Spleen (tissue), 11 donors: Measurements from ENCODE around the gene MCTS1. TPM values are rescaled to one million over a fixed set of nuclear protein-coding genes. Genes with fewer than 3 reads are reported as not detected.
"Not testable (repeated sequence)": the region's sequence is repeated elsewhere in the genome, so short reads cannot be mapped to it uniquely, and the experiment has no call there.

ENCODE experiments used
- DNase-seq: peaks from one replicate; pipeline ENCODE4 v3.0.0-alpha.2; 2020
- H3K27ac ChIP-seq, 8 donors: fragments of 200-600 bp; sonication (generic) in 7 of 8; 1 replicate in 4 of 8; 2 replicates in 4 of 8; pipeline versions ENCODE4 v1.5.0 to v1.8.0; 2016 to 2021; ENCODE audit warnings: inconsistent platforms in 4 of 8, mild to moderate bottlenecking in 4 of 8, moderate library complexity in 1 of 8
- H3K27me3 ChIP-seq, 7 donors: fragments of 200-600 bp; sonication (generic) in 6 of 7; replicated peaks in 1 of 7; 1 replicate in 4 of 7; 2 replicates in 3 of 7; pipeline versions ENCODE4 v1.5.0 to v1.8.0; 2016 to 2021; ENCODE audit warnings: inconsistent platforms in 3 of 7, mild to moderate bottlenecking in 1 of 7
- H3K36me3 ChIP-seq, 6 donors: fragments of 200-600 bp; sonication (generic) in 5 of 6; 1 replicate in 4 of 6; 2 replicates in 2 of 6; pipeline versions ENCODE4 v1.5.0 to v1.8.0; 2016 to 2021; ENCODE audit warnings: inconsistent platforms in 2 of 6
- H3K4me1 ChIP-seq, 6 donors: fragments of 200-600 bp; sonication (generic) in 5 of 6; 1 replicate in 3 of 6; 2 replicates in 3 of 6; pipeline versions ENCODE4 v1.5.0 to v1.8.0; 2016 to 2021; ENCODE audit warnings: inconsistent platforms in 3 of 6
- H3K4me3 ChIP-seq, 8 donors: fragments of 200-600 bp; sonication (generic) in 7 of 8; 1 replicate in 4 of 8; 2 replicates in 4 of 8; pipeline versions ENCODE4 v1.5.0 to v1.8.0; 2016 to 2021; ENCODE audit warnings: inconsistent platforms in 4 of 8, mild to moderate bottlenecking in 4 of 8, moderate library complexity in 2 of 8
- H3K9me3 ChIP-seq, 8 donors: fragments of 200-600 bp; sonication (generic) in 7 of 8; 1 replicate in 4 of 8; 2 replicates in 4 of 8; pipeline versions ENCODE4 v1.5.0 to v1.8.0; 2016 to 2021; ENCODE audit warnings: inconsistent platforms in 4 of 8
- CTCF ChIP-seq, 11 experiments: fragments of 200-600 bp in 7 of 11; fragments of 450-650 bp in 4 of 11; sonication (generic) in 4 of 11; IDR thresholded peaks in 8 of 11; conservative IDR thresholded peaks in 3 of 11; 1 replicate in 7 of 11; 2 replicates in 4 of 11; pipeline versions ENCODE4 v1.4.0 to v1.8.0; 2016 to 2021; ENCODE audit warnings: antibody characterized with exemption in 11 of 11, inconsistent platforms in 4 of 11, mild to moderate bottlenecking in 1 of 11
- POLR2A ChIP-seq, 3 donors: fragments of 450-650 bp; IDR thresholded peaks; one replicate each; pipeline ENCODE4 v1.5.1; 2017; ENCODE audit warnings: antibody characterized with exemption in 3 of 3, mild to moderate bottlenecking in 1 of 3
- POLR2AphosphoS5 ChIP-seq, 3 donors: sonication (generic); formaldehyde crosslinking; IDR thresholded peaks; one replicate each; pipeline ENCODE4 v1.5.1; 2017; ENCODE audit warnings: antibody characterized with exemption in 3 of 3
- WGBS, 5 donors: extraction: QIAGEN DNeasy Blood & Tissue Kit in 3 of 5; methylation state at CpG; one replicate each; pipeline versions ENCODE4 v1.1.5 to v1.1.7; 2013 to 2018; 5-methylcytosine and 5-hydroxymethylcytosine counted together
- intact Hi-C: fragments of 100-400 bp; cut with DNase I; formaldehyde crosslinking; loops from one replicate; pipeline ENCODE4 v1.15.0; 2023; ENCODE audit warnings: low total_unique reads
- polyA plus RNA-seq, 3 donors: library from polyadenylated mRNA; stranded (reverse); fragments of 200-250 nt; gene quantifications; one replicate each; pipeline ENCODE4 v1.2.1, GENCODE V29; 2013
- total RNA-seq, 7 donors: library from RNA; depleted of rRNA in 3 of 7; stranded (reverse); fragments of >200 nt in 3 of 7; fragmentation: NEBNext Ultra II Directional in 4 of 7; extraction: Animal tissue kit (Norgen Biotek cat#: 25700) in 4 of 7; gene quantifications; one replicate each; pipeline versions ENCODE4 v1.1.0 to v1.2.1, GENCODE V29; 2016 to 2021
- donor health status: healthy with polysubstance abuse.
- donor health status: DM: no; HTN: no; CAD: no; lungs with moderate emphysema.
- donor health status: DM: no; HTN: no; CAD: no.
- donor health status: Bipolar disorder and iron deficiency.
- donor health status: healthy.
- donor health status: DM: no; HTN: no; CAD: no.
- donor health status: DM: yes; HTN: yes; CAD: no.

The MCTS1 gene
- total and polyA plus RNA-seq, 10 donors: 21.6 to 56.1 (median 32.6) TPM

- no peak for DNase-seq
- TF ChIP-seq POLR2A (IDR thresholded peaks at IDR 0.05) (no peak), CTCF (IDR thresholded peaks at IDR 0.05 in 8 of 11, conservative IDR thresholded peaks at IDR 0.05 in 3 of 11) (no peak), POLR2AphosphoS5 (IDR thresholded peaks at IDR 0.05) (no peak)
- WGBS, 5 donors: 58 to 97% (median 74%) methylated on average over 3 of the region's 3 CpGs
- no peaks in the 10 kb centered on the region for H3K4me1 ChIP-seq
- H3K4me3 ChIP-seq: no peak overlapping the region
- intact Hi-C loops: no loop called here
- no peaks in the 10 kb centered on the region for H3K27me3 ChIP-seq
- H3K27ac ChIP-seq: no peak overlapping the region
- H3K9me3 ChIP-seq: no peaks in the 10 kb centered on the region
- no peaks in the 10 kb centered on the region for H3K36me3 ChIP-seq
Measured at GRCh38 chrX:120570011-120570600, 33.8 kb upstream of the MCTS1 start.

GRCh38 chrX:120573806-120574205 is 30.1 kb upstream of the MCTS1 start:
- H3K36me3 ChIP-seq, intact Hi-C loops, H3K27ac ChIP-seq, H3K4me1 ChIP-seq, DNase-seq, H3K9me3 ChIP-seq, H3K4me3 ChIP-seq, H3K27me3 ChIP-seq: not testable (repeated sequence)
- 80 to 96% (median 91%) methylated on average over 13 of the region's 13 CpGs for WGBS, 5 donors

GRCh38 chrX:120575379-120576114 is 28.4 kb upstream of the MCTS1 start:
- 70 to 93% (median 90%) methylated on average over 18 of the region's 18 CpGs for WGBS, 5 donors
- no peak for DNase-seq
- Histone ChIP-seq H3K27me3 (no peaks in the 10 kb centered on the region), H3K4me3 (no peak overlapping the region), H3K9me3 (no peaks in the 10 kb centered on the region), H3K27ac (no peak overlapping the region), H3K36me3 (no peaks in the 10 kb centered on the region), H3K4me1 (no peaks in the 10 kb centered on the region)
- no peak for TF ChIP-seq POLR2A (IDR thresholded peaks at IDR 0.05)
- intact Hi-C loops: no loop called here

GRCh38 chrX:120585702-120586101 is 18.2 kb upstream of the MCTS1 start:
- H3K4me1 ChIP-seq: no peaks in the 10 kb centered on the region
- H3K9me3 ChIP-seq: no peaks in the 10 kb centered on the region
- no peak for TF ChIP-seq POLR2AphosphoS5 (IDR thresholded peaks at IDR 0.05)
- no peak for TF ChIP-seq POLR2A (IDR thresholded peaks at IDR 0.05)
- no peak for TF ChIP-seq CTCF (IDR thresholded peaks at IDR 0.05 in 8 of 11, conservative IDR thresholded peaks at IDR 0.05 in 3 of 11)
- DNase-seq: no peak
- no peak overlapping the region for H3K27ac ChIP-seq
- no peak overlapping the region for H3K4me3 ChIP-seq
- intact Hi-C loops: no loop called here
- no peaks in the 10 kb centered on the region for H3K36me3 ChIP-seq
- no peaks in the 10 kb centered on the region for H3K27me3 ChIP-seq
- WGBS, 5 donors: 76 to 100% (median 88%) methylated on average over 2 of the region's 2 CpGs

- peak overlapping the region; percentile 69 to 92 (median 87) for H3K27ac ChIP-seq
- no peaks in the 10 kb centered on the region for H3K9me3 ChIP-seq
- H3K27me3 ChIP-seq: no peaks in the 10 kb centered on the region
- WGBS, 5 donors: 0 to 28% (median 4%) methylated on average over 5 of the region's 5 CpGs
- peaks cover 5 to 17% (median 12%) of the 10 kb centered on the region in 6 donors for H3K4me1 ChIP-seq
- intact Hi-C loops: no loop called here
- TF ChIP-seq POLR2AphosphoS5 (IDR thresholded peaks at IDR 0.05): no peak
- no peak for TF ChIP-seq CTCF (IDR thresholded peaks at IDR 0.05 in 8 of 11, conservative IDR thresholded peaks at IDR 0.05 in 3 of 11)
- TF ChIP-seq POLR2A (IDR thresholded peaks at IDR 0.05): no peak
- peak overlapping the region; percentile 46 to 78 (median 55) for H3K4me3 ChIP-seq
- DNase-seq: no peak
- peaks cover 0 to 23% (median 0%) of the 10 kb centered on the region in 6 donors for H3K36me3 ChIP-seq
Measured at GRCh38 chrX:120604361-120604782, 471 bp downstream of the MCTS1 start.
